NCI-H146 (cell line): ENCODE results near the gene PRRG2.

Source experiments
- DNase-seq: peaks from one replicate; lab custom pipeline; 2025; lab: John Stamatoyannopoulos, UW

The PRRG2 gene

DNA sequence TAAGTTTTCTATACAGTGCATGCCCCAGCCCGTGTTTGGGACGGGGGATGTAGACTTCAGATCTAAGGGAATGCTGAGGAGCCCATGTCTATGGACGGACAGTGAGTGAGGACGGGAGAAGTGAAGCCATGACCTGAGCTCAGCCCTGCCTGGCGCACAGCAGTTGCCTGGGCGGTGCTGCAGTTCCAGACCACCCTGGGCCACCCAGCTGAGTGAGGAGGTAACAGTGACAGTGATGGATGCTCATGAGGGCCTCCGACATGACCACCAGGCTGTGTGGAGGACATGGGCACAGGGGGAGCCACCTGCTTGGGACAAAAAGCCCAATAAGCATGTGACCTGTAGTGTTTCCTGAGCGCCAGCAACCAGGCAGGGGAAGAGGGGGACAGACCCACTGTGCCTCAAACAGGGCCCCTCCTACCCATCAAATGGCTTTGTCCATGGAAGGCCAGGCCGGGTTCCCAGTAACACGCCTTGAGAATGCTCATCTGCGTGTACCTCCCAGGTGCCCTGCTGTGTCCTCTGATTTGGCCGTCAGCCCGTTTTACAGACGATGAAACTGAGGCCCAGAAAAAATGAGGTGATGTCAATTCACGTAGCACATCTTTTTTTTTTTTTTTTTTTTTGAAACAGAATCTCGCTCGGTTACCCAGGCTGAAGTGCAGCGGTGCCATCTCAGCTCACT is 23.3 kb upstream of the PRRG2 start:
- DNase-seq = peak; percentile 24

DNA sequence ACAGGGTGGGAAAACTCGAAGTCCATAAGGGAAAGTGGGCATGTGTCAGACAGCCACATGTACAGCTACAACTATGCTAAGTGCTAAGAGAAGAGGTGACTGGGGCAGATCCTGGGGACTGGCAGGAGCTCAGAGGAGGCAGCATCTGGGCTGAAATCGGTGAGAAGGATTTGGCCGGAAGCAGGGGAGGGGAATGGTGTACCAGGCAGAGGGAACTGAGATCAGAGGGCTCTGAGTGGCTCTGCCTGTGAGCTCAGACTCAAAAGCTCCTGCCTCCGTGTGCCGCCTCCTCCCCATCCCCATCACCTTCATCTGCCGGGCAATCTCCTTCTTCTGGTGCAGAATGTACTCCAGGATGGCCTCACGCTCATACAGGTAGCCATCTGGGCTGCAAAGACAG is 22.5 kb upstream of the PRRG2 start:
- DNase-seq = no peak

DNA sequence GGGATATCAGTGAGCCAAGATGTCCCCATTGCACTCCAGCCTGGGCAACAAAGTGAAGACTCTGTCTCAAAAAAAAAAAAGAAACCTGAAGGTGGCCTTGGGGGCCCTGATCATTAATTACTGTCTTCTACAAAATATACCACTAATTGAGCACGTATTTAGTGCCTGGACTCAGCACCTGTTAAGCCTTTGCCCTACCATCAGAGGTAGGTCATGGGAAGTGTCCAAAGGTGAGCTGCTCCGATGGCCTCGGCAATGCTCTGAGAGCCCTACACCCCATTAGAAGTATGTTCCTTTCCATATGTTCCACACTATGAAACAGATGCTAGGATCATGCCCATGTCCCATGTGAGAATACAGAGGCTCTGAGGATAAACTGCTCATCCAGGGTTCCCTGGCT is 21.7 kb upstream of the PRRG2 start:
- no peak for DNase-seq

DNA sequence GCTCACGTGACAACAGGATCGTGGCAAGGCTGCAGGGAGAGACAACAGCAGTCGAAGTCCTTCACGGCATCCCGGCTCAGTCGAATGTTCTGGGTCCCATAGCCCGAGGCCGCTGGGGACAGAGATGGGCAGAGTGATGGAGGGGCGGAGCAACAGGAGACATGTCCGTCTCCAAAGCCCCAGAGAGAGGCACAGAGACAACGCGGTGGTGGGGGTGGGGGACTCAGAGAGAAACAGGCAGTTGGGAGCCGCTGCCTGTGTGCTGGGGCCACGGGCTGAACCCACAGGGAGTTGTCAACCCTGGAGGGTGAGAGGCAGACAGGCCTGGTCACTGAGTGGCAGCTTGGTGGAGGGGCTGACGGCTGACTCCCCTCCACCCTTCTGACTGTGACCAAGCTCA is 21.2 kb upstream of the PRRG2 start:
- DNase-seq = no peak

DNA sequence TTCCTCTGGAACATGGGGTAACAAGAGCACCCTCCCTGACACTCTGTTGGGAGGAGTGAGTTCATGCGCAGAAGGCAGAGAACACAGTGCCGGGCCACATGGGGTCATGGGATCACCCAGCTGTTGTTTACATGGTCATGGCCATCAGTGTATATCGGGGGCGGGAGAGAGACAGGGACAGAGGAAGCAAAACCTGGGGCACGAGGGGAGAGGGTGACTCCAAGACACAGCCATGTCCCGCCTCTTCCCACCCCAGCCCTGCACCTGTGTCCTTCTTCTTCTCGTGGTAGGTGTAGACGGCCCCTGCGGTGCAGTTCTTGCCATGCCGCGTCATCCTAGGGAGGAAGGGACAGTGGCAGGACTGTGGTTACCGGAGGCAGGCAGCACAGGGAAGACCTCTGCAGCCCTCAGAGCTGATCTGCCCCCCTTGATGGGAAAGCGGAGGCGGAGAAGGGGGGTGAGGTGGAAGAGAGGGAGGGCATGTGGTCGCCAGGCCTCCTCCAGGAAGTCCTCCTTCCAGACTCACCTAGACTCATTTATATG is 20.7 kb upstream of the PRRG2 start:
- DNase-seq = no peak

DNA sequence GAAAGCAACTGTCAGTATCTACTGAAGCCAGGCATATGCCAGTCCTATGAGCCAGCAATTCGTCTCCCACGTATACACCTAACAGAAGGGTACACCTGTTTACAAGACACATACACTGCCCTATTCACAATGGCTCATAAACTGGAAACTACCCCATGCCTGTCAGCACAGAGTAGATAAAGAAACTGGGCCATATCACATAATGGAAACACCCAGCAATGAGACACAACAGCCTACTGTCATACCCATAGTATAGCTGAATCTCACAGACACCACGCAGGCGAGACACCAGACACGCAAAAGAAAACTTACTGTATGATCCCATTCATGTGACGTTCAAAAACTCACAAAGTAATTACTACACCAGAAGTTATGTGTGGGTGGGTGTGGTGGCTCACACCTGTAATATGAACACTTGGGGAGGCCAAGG is 16.5 kb upstream of the PRRG2 start:
- DNase-seq = no peak

DNA sequence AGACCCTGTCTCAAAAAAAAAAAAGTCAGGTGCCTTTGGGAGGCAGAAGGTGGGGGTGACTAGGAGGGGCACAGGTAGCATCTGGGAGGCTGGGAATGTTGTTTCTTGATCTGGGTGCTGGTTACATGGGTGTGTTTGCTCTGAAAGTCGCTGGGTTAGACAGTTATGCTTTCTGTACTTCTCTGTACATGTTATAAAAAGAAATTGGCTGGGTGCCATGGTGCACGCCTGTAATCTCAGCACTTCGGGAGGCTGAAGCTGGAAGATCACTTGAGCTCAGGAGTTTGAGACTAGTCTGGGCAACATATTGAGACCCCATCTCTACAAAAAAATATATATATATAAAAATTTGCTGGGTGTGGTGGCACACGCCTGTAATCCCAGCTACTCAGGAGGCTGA is 15.9 kb upstream of the PRRG2 start:
- DNase-seq = no peak

DNA sequence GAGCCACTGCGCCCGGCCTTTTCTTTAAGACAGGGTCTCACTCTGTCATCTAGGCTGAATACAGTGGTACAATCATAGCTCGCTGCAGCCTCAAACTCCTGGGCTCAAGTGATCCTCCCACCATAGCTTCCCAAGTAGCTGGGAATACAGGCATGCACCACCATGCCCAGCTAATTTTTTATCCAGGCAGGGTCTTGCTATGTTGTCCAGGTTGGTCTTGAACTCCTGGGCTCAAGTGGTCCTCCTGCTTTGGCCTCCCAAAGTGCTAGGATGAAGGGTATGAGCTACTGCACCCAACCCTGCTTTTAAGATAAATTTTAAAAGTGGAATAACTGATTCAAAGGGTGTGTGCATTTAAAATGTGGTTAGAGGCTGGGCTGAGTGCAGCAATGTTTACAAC is 14.8 kb upstream of the PRRG2 start:
- no peak for DNase-seq

DNA sequence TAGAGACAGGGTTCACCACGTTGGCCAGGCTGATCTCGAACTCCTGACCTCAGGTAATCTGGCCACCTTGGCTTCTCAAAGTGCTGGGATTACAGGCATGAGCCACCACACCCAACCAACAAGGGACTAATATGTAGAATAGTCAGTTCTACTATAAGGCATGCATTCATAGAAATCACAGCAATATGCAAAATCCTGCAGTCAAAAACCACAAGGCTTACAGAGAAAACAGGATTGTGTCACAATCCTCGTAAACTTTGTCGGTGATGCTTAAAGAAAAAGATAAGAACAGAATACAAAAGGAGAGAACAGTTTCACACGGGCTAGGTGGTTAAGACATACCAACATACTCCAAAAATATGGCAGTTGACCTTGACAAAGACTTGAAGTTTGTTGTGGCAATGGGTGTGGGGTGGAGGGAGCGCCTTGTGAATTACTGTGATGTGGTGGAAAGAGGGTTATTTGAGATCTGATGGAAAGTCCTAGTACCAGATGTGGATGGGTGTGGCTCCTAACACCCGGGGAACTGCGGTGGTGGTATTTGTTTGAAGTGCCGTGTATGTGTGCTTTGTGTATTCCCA is 13.2 kb upstream of the PRRG2 start:
- DNase-seq = no peak

DNA sequence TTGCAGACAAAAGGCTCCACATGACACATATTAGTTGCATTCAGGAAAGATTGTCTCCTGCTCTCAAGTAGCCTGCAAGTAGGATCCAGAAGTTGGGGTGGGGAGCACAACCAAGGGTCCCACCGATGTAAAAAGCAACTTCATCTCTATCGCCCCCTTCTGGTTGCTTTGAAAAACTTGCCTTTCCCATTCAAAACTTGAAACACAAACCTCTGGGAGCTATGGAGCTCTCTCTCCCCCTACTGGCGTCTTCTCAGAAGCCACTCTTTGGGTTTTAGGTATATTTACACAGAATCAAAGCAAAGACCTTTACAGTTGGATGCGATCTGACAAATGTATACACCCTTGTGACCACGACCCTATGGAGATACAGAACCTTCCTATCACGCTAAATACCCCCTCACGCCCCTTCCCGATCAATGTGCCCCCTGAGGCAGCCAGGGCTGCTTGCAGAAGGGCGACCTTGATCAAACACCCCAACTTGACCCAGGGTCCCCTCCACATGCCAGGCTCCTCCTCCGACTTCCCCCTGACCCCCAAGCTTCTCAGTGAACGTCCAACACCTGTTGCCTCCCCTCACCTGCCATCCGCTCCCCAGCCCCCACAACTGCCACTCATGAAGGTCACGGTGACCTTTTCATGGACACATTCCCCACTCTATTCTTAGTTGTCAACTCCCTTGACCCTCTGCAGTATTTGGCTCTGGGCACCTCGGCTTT is 10.8 kb upstream of the PRRG2 start:
- peak; percentile 85 for DNase-seq

DNA sequence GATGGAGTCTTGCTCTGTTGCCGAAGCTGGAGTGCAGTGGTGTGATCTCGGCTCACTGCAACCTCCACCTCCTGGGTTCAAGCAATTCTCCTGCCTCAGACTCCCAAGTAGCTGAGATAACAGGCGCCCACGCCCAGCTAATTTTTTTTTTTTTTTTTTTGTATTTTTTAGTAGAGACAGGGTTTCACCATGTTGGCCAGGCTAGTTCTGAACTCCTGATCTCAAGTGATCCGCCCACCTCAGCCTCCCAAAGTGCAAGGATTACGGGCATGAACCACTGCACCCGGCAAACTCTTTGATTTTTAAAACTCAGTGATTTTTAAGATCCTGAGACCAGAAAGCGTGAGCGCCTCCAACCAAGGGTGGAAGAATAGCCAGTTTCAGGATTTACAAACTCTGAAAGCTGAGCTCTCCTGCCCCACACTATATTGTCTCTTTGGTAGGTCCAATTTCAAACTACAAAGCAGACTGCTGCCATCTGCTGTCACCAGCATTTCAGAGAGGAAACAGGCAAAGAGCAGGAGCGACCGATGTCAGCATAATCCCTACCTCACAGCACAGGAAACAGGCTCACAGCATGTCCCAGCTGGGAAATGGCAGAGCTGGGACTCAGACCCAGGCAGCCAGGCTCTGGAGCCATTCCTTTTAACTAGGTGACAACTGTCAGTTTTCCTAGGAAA is 10.0 kb upstream of the PRRG2 start:
- DNase-seq = no peak

DNA sequence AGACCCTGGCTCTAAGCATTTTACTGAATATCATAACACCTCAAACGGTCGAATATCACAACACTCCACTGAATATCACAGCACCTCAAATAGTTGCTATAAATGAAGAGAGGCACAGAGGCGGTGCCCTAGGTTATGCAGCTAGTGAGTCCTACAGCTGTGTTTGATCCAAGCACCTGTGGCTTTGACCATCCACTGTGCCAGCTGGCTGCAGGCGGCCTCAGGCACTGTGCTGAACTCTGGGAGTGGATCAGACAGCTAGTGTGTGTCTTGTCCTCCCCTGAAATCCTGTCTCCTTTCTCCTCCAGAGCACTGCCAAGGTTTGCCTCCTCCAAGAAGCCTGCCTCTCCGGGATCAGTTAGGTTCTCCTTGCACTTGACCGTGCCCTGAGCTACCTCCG is 8.1 kb upstream of the PRRG2 start:
- no peak for DNase-seq

DNA sequence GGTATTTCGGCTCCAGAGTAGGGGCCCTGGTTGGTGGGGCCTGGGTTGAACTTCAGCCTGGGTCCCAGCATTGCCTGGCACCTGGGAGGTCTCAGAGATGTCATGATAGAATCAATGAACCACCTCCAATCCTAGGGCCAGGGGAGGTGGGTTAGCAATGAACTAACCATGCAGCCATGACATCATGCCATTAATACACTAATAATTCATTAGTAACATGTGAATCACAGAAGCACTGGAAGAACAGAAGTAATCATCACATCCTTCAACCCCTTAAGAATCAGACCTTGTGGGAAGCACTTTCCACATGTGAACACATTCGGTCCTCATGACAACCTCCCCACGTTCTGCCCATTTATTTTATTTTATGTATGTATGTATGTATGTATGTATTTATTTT is 7.7 kb upstream of the PRRG2 start:
- DNase-seq = no peak

DNA sequence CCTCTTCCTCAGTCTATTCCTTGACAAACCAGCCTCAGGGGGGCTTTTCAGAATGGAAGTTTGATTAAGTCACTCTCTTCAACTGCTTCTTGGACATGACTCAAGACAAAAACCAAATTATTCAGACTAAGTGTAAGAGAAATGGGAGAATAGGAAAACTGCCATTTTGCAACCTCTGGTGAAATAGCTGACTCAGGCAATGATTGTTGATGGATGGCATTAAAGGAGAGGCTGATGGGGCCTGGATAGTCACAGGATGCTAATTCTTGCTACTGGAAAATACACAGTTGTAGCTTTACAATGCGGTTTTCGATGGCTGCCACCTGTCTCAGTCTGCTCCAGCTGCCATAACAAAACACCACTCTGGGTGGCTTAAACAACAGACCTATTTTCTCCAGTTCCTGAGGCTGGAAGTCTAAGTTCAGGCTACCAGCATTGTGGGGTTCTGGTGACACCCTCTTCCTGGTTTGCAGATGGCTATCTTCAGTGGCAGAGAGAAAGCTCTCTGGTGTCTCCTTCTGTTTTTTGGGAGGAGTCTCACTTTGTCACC is 6.8 kb upstream of the PRRG2 start:
- DNase-seq = no peak

DNA sequence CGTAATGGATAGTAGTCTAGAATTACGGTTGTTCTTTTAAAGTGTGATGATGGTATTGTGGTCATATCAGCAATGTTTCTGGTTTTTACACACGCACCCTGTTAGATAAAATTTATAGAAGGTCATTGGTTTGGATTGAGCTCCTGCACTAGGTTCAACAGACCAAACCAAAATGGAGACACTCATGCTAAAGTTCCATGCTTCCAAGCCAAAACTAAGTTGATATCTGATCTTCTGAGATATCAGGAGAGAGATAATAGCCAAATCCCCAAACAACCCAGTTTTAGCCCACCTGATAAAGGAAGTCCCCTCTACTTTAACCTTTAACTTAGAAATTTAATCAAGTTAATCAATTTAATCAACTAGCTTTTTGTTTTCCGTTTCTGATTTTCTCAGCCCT is 1.9 kb upstream of the PRRG2 start:
- DNase-seq = no peak

DNA sequence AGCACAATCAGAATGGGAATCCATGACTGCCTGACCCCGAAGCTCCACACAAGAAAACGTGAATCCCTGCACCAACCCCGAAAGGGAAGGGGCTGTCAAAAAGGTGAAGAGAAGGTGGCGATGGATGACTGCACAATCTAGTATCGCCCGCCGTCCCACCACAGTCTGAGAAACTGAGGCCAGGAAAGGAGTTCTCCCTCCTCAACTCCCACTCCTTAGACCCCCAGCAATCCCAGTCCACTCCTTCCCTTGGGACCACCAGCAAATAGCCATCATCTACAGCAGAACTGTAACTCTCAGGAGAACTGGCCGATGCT is 1.2 kb upstream of the PRRG2 start:
- peak; percentile 19 for DNase-seq

DNA sequence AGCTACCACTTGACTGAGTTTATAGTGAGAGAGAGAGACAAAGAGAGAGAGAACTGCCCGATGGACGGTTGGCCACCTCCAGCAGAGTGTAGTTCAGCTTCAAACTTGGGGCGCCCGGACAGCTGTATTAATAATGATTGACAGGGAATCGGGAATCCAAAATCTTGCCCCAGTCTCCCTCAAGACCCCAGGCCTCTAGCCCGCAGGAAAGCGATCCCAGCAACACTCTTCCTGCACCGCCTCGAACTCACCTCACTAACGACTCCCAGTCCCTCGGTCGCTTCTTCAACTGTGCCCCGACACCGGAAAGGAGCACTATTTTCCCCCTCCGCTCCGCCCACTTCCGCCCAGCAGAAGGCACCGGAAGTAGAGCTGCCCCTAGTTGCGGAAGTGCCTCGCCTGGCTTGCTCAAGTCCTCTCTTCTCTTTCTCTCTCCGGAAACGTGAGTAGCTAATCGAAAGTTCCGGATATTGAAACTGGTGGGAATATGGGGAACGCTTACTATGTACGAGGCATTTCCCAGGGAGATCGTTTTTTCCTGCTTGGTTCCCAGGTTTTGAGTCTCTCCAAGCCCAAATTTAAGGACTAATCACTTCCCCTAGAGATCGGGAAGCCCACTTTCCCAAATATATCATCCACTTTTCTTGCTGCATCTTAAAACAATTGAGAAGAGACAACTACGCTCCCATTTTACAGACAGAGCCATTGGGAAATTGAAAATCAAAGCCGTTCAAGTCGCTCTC is 681 bp upstream of the PRRG2 start, which contains the start of gene NOSIP:
NOSIP (minus strand) TSS at position 293 of the 743 bp plus-strand sequence. CDS start 19,865 bp downstream, outside the sequence.
- peak; percentile 98 for DNase-seq

DNA sequence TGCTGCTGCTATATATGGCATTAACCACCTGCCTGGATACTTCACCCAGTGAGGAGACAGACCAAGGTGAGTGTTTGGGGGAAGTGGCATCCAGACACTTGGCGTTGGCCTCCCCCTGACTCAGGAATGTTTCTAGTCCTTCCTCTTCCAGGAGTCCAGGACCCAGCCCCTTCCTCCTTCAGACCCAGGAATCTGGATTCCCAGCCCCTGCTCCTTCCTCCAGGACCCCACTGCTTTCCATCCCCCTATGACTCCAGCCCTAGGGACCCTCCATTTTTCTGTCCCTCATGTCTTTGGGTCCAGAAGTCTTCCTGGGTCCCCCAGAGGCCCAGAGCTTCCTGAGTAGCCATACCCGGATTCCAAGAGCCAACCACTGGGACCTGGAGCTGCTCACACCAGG is 2.1 kb downstream of the PRRG2 start:
- no peak for DNase-seq

DNA sequence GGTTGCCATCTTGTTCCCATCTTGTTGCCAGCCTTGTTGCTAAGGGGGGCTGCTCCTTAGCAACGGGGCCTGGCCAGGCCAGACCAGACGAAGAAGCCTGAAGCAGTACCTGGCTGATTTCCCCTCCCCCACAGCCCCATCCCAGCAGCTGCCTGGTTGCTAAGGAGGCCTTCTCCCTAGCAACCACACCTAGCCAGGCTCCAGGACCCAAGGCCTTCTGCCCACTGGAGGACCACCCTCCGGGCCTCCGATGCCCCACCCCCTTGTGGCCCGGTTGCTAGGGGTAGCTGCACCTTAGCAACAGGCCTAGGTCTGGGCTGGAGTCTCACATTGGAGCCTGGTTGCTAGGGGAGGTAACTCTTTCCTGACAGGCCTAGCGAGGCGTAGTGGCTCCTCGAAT is 3.9 kb downstream of the PRRG2 start:
- DNase-seq = peak; percentile 34

DNA sequence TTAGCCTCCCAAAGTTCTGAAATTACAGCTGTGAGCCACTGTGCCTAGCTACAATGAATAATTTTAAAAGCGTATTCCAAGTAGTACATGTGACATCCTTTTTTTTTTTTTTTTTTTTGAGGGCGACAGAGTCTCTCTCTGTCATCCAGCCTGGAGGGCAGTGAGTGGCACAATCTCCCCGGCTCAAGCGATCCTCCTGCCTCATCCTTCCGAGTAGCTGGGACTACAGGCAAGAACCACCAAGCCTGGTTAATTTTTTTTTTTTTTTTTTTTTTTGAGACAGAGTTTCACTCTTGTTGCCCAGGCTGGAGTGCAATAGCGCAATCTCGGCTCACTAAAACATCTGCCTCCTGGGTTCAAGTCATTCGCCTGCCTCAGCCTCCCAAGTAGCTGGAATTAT is 6.1 kb downstream of the PRRG2 start:
- no peak for DNase-seq

DNA sequence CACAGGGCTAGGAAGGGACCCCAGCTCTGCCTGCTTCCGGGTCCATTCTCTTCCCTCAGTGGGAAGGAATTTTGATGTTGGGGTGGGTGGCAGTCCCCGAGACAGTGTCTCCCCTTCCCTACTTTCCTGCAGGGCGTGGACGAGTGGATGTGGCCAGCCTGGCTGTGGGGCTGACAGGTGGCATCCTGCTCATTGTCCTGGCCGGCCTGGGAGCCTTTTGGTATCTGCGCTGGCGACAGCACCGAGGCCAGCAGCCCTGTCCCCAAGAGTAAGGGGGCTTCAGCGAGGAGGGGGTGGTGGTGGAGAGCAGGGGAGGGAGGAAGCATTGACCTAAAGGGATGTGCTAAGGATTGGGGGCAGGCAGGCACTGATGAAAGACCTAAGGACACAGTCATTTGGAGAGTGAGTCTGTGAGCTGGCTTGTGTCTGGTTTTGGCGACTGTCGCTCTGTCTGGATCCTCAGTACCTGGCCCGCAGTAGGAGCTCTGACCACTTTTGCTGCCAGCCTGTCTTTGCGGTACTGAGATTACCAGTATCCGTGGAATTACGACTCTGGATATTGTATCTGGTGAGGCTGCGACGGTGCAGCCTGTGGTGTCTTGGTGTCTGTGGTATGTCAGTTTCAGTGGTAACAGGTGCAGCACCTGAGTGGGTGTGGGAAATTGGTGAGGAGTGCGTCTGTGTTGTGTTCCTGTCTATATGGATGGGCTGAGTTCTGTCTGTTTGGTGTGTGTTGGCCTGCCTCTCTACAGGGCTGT is 7.4 kb downstream of the PRRG2 start:
- DNase-seq = no peak
